Ishikawa (cell line): ENCODE results near the gene MYBPC1.

Experiments used
- EGR1 ChIP-seq: IDR thresholded peaks from 2 replicates; pipeline ENCODE4 v1.6.1; 2012
- EP300 ChIP-seq: IDR thresholded peaks from 2 replicates; pipeline ENCODE4 v1.6.1; 2012; ENCODE audit warnings: borderline replicate concordance
- MAX ChIP-seq: IDR thresholded peaks from 2 replicates; pipeline ENCODE4 v1.6.1; 2012
- NFIC ChIP-seq: IDR thresholded peaks from 2 replicates; pipeline ENCODE4 v1.6.1; 2012
- RAD21 ChIP-seq: IDR thresholded peaks from 2 replicates; pipeline ENCODE4 v1.6.1; 2012; ENCODE audit warnings: low read depth
- REST ChIP-seq: IDR thresholded peaks from 2 replicates; pipeline ENCODE4 v1.6.1; 2012; ENCODE audit warnings: low read depth, mild to moderate bottlenecking
- USF1 ChIP-seq: IDR thresholded peaks from 2 replicates; pipeline ENCODE4 v1.6.1; 2012
- YY1 ChIP-seq: IDR thresholded peaks from 2 replicates; pipeline ENCODE4 v1.6.1; 2012; ENCODE audit warnings: low read depth

GRCh38 chr12:101680647-101681046 lies 85.9 kb downstream of the MYBPC1 start:
- TF ChIP-seq MAX: no peak
- TF ChIP-seq EP300: no peak
- no peak for TF ChIP-seq USF1
- TF ChIP-seq RAD21: no peak
- TF ChIP-seq YY1: no peak
- TF ChIP-seq REST: no peak
- TF ChIP-seq EGR1: no peak
- no peak for TF ChIP-seq NFIC
